Measurements from ENCODE around the gene TSPAN31.

TSPAN31 gene

DNA sequence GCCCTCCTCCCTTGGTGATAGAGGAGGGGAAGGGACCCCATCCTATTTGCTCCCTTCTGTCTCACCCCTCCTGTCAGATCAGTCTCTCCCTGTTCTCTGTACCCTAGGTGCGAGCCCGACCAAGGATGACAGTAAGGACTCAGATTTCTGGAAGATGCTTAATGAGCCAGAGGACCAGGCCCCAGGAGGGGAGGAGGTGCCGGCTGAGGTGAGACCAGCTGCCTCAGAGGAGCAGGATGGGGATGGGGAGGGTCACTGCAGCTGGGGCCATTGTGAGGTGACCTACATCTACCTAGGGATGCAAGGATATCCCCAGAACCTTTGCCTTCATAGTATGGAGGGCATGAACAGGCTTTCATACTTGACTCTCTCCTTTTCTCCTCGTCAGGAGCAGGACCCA is 28.5 kb upstream of the TSPAN31 start:
- Histone ChIP-seq H3K4me1 (no peaks in the 10 kb centered on the region), H3K4me3 (no peak overlapping the region), H3K27ac (no peak overlapping the region), H3K27me3 (no peaks in the 10 kb centered on the region), H3K9me3 (no peaks in the 10 kb centered on the region), H3K36me3 (peaks cover 64 to 93% (median 70%) of the 10 kb centered on the region in 3 donors)
- TF ChIP-seq, protein P1, sequence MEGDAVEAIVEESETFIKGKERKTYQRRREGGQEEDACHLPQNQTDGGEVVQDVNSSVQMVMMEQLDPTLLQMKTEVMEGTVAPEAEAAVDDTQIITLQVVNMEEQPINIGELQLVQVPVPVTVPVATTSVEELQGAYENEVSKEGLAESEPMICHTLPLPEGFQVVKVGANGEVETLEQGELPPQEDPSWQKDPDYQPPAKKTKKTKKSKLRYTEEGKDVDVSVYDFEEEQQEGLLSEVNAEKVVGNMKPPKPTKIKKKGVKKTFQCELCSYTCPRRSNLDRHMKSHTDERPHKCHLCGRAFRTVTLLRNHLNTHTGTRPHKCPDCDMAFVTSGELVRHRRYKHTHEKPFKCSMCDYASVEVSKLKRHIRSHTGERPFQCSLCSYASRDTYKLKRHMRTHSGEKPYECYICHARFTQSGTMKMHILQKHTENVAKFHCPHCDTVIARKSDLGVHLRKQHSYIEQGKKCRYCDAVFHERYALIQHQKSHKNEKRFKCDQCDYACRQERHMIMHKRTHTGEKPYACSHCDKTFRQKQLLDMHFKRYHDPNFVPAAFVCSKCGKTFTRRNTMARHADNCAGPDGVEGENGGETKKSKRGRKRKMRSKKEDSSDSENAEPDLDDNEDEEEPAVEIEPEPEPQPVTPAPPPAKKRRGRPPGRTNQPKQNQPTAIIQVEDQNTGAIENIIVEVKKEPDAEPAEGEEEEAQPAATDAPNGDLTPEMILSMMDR (IDR thresholded peaks at IDR 0.05), result no peak
- intact Hi-C loops (cut with DNase I; ENCODE audit: low total_unique reads), result no loop called here
- DNase-seq, result no peak

DNA sequence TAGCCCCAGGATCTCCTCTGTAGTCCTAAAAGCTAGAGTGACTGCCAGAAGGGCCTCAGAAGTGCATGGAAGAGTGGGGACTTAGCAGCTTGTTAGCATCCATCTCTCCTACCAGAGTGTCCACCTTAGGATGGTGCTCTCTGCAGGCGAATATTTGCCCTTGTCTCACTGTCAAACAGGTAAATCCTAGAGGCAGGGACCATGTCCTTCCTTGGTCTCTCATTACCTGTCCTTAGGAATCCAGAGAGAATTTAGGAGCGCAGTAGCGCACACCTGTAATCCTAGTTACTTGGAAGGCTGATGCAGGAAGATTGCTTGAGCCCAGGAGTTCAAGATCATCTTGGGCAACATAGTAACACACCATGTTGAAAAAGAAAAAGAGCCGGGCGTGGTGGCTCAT is 27.7 kb upstream of the TSPAN31 start:
- H3K27me3 ChIP-seq, result no peaks in the 10 kb centered on the region
- H3K9me3 ChIP-seq, result no peaks in the 10 kb centered on the region
- intact Hi-C loops (cut with DNase I; ENCODE audit: low total_unique reads), result no loop called here
- TF ChIP-seq, protein P1 (IDR thresholded peaks at IDR 0.05), result no peak
- no peak for DNase-seq
- no peaks in the 10 kb centered on the region for H3K4me1 ChIP-seq
- peaks cover 64 to 95% (median 71%) of the 10 kb centered on the region in 3 donors for H3K36me3 ChIP-seq
- no peak overlapping the region for H3K4me3 ChIP-seq
- H3K27ac ChIP-seq, result no peak overlapping the region

DNA sequence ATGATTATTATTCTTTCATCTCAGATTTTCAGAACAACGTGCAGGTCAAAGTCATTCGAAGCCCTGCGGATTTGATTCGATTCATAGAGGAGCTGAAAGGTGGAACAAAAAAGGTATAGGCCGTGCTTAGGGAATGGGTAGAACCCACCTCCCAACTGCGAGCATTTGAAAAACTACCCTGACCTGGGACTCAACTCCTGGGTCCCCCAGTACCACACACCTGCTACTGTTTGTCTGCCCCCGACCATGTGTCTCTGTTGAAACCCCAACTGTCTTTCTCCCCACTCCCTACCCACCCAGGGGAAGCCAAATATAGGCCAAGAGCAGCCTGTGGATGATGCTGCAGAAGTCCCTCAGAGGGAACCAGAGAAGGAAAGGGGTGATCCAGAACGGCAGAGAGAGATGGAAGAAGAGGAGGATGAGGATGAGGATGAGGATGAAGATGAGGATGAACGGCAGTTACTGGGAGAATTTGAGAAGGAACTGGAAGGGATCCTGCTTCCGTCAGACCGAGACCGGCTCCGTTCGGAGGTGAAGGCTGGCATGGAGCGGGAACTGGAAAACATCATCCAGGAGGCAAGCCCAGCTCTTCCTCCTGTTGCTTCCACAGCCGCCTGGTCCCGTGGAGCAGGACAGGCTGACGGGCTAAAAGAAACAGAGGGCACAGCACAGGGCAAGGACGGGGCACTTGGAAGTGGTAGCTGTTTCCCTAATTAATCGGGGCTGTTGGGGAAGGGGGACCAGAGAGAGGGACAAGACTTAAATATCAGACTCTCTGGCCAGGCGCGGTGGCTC is 26.8 kb upstream of the TSPAN31 start:
- H3K27ac ChIP-seq, result no peak overlapping the region
- H3K36me3 ChIP-seq, result peaks cover 64 to 91% (median 71%) of the 10 kb centered on the region in 3 donors
- intact Hi-C loops (cut with DNase I; ENCODE audit: low total_unique reads), result no loop called here
- no peaks in the 10 kb centered on the region for H3K27me3 ChIP-seq
- H3K4me1 ChIP-seq, result no peaks in the 10 kb centered on the region
- no peak for DNase-seq
- no peaks in the 10 kb centered on the region for H3K9me3 ChIP-seq
- TF ChIP-seq, protein P1 (IDR thresholded peaks at IDR 0.05), result no peak
- no peak overlapping the region for H3K4me3 ChIP-seq

DNA sequence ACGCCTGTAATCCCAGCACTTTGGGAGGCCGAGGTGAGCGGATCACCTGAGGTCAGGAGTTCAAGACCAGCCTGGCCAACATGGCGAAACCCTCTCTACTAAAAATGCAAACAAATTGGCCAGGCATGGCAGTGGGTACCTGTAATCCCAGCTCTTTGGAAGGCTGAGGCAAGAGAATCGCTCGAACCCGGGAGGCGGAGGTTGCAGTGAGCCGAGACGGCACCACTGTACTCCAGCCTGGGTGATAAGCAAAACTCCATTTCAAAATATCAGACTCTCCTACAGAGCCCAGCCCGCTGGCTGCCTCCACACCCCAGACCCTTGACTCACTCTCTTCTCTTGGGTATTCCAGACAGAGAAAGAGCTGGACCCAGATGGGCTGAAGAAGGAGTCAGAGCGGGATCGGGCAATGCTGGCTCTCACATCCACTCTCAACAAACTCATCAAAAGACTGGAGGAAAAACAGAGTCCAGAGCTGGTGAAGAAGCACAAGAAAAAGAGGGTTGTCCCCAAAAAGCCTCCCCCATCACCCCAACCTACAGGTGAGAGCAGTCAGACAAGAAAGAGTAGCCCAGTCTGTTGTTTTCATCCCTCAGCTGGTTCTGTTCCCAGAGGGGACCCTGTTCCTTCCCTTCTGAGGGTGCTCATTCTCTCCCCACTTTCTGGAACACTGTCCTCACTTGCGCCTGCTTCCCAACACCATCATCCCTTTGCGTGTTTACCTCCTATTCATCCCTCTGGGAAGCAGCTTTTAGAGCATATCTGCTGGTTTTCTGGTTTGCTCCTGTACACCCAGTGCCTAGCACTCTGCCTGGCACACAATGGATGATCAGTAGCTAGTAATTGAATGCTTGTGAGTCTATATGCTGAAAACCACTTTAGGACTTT is 26.0 kb upstream of the TSPAN31 start:
- Histone ChIP-seq H3K4me3 (no peak overlapping the region), H3K27me3 (no peaks in the 10 kb centered on the region), H3K36me3 (peaks cover 64 to 82% (median 71%) of the 10 kb centered on the region in 3 donors), H3K4me1 (no peaks in the 10 kb centered on the region), H3K27ac (no peak overlapping the region), H3K9me3 (no peaks in the 10 kb centered on the region)
- TF ChIP-seq, protein P1 (IDR thresholded peaks at IDR 0.05), result no peak
- intact Hi-C loops (cut with DNase I; ENCODE audit: low total_unique reads), result no loop called here
- DNase-seq, result no peak

DNA sequence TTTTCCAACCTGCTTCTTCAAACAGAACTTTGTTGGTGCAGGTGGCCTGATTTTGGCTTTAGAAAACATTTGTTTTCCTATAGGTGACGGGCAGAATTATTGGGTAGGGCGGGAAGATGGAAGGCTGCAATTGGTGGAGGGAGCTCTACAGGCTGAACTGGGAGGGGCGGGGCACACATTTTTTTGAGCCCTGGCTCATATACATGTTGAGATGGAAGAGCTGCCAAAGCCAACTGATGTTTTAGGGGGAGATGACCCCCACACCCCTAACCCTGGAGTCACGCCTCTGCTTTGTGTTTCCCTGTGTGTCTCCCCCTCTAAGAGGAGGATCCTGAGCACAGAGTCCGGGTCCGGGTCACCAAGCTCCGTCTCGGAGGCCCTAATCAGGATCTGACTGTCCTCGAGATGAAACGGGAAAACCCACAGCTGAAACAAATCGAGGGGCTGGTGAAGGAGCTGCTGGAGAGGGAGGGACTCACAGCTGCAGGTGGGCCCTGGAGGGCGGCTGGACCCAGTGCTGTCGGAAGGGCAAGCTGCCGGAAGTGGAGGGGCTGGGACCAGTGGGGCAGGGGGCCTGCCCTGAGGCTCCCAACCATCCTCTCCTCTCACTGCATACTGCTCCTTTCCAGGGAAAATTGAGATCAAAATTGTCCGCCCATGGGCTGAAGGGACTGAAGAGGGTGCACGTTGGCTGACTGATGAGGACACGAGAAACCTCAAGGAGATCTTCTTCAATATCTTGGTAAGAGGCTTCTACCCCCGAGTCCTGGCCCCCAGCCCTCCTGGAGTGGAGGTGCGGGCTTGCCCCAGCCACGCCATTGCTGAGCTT is 24.8 kb upstream of the TSPAN31 start:
- DNase-seq, result no peak
- Histone ChIP-seq H3K27me3 (peaks cover 0 to 6% of the 10 kb centered on the region in 2 donors), H3K9me3 (no peaks in the 10 kb centered on the region), H3K4me3 (no peak overlapping the region), H3K27ac (no peak overlapping the region), H3K36me3 (peaks cover 56 to 71% (median 64%) of the 10 kb centered on the region in 3 donors), H3K4me1 (no peaks in the 10 kb centered on the region)
- TF ChIP-seq, protein P1 (IDR thresholded peaks at IDR 0.05), result no peak
- intact Hi-C loops (cut with DNase I; ENCODE audit: low total_unique reads), result loop anchor here (10.0 kb wide), 1 partner anchor 185 kb away; no protein-coding TSS in a partner anchor

Measured in tibial artery (tissue), 4 donors.